GM18870 (cell line): Measurements from ENCODE around the gene INSR.
"Not testable (repeated sequence)": the region's sequence is repeated elsewhere in the genome, so short reads cannot be mapped to it uniquely, and the experiment has no call there.

ENCODE experiments used
- ATAC-seq: cut with Tn5 transposase; IDR thresholded peaks from one replicate; pipeline ENCODE4 v1.9.1; 2021; ENCODE audit warnings: moderate library complexity; ENCODE audit not compliant: unreplicated experiment

The INSR gene

DNA sequence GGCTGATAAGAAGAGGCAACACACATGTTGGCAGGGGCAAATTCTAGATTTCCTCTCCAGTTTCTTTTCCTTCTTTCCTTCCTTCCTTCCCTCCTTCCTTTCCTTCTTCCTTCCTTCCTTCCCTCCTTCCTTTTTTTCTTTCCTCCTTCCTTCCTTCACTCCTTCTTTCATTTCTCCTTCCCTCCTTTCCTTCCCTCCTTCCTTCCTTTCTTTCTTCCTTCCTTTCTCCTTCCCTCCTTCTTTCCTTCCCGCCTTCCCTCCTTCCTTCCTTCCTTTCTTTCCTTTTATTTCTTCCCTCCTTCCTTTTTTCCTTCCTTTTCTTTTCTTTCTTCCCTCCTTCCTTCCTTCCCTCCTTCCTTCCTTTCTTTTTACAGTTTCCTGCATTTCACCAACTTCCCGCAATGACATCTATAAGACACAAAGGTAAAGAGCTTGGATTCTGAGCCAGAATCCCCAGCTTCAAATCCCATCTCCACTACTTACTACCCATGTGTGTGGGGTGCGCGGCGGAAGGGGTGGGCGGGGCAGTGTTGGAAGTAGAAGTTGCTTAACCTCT, 35.3 kb downstream of the INSR start:
- ATAC-seq, result no peak

DNA sequence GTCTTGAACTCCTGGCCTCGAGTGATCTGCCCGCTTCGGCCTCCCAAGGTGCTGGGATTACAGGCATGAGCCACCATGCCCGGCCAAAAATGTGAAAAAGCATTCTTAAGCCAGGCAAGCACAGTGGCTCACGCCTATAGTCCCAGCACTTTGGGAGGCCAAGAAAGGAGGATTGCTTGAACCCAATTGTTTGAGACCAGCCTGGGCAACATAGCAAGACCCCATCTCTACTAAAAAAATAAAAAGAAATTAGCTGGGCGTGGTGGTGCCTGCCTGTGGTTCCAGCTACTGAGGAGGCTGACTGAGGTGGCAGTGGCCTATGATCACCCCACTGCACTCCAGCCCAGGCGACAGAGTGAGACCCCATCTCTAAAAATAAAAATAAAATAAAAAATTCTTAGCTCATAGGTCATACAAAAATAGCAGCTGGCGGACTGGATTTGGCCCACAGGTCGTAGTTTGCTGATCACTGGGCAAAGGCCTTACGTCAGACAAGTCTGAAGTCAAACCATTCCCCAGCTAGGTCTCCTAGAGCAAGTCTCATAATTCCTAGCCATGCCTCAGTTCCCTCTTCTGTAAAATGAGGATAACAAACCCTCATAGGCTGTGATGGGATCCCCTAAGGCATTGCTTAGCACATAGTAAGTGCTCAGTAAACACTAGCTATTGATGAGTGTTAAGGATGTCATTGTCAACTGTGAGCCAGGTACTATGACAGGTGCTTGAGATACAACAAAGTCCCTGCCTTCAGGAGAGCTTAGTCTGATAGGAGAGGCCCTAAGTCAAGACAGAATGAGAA, 36.0 kb downstream of the INSR start:
- no peak for ATAC-seq

DNA sequence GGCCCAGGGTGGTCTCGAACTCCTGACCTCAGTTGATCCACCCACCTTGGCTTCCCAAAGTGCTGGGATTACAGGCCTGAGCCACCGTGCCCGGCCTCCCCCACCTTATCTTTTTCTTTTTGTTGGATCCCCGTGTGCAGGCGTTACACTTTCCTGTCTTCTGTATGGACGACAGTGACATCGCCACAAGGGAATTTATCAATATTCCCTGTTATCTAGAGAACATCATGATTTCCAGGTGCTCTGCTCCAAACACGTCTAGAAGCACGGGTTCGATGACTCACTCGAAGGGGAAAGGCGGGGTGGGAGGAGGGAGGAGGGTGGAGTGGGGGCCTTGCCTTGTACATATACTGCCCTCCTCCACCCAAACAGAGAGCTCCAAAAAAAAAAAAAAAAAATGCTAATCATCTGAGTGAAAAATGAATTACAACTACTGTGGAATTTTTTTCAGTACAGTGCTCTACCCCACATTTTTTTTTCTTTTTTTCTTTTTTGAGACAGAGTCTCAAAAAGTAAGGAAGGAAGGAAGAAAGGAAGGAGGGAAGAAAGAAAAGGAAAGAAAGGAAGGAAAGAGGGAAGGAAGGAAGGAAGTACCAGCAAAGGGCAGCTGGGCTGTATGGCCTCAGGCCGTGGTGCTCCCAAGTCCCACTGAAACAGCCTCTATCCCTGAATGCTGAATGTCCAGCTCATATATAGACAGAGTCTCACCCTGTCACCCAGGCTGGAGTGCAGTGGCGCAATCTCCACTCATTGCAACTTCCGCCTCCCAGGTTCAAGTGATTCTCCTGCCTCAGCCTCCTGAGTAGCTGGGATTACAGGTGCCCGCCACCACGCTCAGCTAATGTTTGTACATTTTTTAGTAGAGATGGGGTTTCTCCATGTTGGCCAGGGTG, 36.8 kb downstream of the INSR start:
- ATAC-seq, result no peak

DNA sequence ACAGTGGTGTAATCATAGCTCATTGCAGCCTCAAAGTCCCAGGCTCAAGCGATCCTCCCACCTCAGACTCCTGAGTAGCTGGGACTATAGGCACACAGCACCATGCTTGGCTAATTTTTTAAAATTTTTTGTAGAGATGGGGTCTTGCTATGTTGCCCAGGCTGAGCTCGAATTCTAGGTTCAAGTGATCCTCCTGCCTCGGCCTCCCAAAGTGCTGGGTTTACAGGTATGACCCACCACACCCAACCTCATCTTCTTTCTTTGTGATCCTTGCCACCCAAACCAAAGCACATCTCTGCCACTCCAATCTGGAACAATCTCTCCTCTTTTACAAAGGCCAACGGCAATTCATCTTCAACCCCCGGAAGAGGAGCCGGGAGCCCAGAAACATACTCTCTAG, 38.6 kb downstream of the INSR start:
- no peak for ATAC-seq

DNA sequence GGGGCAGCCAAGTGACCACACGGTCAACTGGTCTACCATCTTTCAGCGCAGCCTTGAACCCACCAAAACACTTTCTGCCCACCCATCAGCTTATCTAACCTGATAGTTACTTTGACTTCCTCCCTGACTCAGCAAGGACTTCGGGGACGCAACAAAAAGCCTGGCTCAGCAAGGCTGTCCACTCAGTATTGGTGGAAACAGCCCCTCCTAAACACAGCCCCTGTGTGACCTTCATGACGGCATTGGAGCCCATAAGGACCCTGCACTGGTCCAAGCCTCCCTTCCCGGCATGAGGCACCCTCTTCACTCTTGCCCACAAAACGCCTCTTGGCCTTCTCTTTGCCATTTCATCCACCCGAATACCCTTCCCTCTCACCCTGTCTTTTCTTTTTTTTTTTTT, 39.1 kb downstream of the INSR start:
- ATAC-seq, result no peak

DNA sequence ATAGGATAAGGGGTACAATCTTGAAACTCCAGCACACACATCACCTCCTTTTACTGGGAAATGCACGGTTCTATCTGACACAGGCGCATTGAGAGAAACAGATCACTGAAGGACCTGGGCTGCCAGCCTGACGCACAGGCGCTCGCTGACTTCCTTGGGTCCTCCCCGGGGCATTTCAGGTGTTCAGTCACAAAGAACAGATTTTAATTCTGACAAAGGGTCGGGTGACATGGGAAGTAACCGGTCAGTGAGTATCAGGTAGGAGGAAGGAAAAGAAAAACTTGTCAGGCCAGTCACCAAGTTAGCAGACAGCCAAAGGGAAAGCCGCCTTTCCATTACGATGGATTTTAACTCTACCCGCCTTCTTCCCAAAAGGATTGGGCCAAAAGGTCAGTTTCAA, 39.6 kb downstream of the INSR start:
- no peak for ATAC-seq

DNA sequence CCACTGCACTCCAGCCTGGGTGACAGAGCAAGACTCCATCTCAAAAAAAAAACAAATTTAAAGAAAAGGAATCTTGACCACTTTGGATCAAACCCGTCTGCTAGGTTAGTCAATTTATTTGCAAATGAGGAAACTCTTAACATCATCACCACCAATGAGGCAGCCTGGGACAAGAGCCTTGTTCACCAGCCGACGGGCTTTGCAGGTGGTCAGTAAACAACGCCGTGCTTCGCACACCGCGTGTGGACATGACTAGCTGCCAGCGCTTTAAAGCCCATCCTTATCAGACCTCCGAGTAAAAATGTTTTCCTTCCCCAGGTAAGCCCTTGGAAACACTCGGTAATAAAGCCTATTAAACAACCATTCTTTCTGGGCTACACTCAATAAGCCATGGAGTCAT, 41.9 kb downstream of the INSR start:
- ATAC-seq, result no peak

DNA sequence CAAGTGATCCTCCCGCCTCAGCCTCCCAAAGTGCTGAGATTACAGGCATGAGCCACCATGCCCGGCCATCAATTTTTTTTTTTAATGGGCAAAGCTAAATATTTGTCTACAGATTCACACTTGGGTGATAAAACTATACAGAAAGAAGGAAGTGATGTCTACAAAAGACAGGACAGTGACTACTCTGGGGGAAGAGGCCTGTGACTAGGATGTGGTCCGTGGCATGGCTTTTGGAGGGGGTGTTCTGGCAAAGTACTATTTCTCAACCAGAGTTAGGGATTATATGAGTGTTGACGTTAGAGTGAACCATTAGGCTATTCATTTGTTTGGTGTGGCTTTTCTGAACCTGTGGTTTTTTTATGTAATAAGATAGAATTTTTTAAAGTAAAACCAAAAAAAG, 42.7 kb downstream of the INSR start:
- ATAC-seq, result no peak

DNA sequence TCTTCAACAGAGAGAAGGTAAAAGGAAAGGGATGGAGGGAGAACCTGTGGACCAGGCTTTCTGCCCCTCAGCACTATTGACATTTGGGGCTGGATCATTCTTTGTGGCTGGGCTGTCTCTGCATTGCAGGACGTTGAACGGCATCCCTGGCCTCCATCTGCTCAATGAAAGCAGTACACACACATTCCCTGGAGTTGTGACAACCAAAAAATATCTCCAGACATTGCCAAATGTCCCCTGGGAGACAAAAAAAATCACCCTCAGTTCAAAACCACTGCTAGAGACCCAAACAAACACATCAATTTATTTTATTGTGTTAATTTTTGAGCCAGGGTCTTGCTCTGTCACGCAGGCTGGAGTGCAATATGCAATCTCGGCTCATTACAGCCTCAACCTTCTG, 43.3 kb downstream of the INSR start:
- ATAC-seq, result no peak

DNA sequence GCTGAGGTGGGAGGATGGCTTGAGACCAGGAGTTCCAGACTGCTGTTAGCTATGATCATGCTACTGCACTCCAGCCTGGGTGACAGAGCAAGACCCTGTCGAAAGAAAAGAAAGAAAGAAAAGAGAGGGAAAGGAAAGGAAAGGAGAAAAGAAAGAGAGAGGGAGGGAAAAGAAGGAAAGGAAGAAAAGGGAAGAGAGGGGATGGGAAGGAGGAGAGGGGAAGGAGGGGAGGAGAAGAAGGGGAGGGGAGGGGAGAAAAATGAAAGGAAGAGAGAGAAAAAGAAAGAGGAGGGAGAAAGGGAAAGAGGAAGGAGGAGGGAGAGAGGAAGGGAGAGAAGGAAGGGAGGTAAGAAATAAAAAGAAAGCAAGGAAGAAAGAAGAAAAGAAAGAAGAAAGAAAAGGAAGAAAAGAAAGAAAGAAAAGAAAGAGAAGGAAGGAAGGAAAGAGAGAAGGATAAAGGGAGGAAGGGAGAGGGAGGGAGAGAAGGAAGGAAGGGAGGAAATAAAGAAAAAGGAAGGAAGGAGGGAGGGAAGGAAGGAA, 44.1 kb downstream of the INSR start:
- no peak for ATAC-seq

DNA sequence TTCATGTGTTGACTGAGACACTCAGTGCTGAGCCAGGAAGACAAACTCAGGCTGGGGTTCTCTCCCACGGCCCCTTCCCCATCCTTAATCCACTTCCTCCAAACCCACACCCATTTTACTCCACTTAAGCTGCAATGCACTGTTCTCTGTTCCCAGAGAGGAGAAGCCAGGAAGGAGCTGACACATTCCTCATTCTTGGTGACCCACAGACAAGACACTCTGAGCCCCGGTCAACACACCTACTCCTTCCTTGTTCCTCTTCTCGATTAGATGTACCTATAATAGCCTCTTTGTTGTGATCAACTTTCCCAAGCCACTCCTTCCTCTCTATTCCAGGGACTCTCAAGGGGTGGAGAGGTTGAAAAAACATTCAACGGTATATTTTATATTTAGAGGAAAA, 47.1 kb downstream of the INSR start:
- no peak for ATAC-seq

DNA sequence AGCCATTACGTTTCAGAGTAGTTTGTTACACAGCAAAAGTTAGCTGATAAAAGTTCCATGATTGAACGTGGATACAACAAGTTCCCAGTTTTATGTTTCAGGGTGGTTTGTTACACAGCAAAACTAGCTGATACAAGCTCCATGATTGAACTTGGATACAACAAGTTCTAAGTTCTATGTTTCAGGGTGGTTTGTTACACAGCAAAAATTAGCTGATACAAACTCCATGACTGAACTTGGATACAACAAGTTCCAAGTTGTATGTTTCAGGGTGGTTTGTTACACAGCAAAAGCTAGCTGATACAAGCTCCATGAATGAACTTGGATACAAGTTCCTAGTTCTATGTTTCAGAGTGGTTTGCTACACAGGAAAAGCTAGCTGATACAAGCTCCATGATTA, 47.6 kb downstream of the INSR start:
- ATAC-seq, result no peak

DNA sequence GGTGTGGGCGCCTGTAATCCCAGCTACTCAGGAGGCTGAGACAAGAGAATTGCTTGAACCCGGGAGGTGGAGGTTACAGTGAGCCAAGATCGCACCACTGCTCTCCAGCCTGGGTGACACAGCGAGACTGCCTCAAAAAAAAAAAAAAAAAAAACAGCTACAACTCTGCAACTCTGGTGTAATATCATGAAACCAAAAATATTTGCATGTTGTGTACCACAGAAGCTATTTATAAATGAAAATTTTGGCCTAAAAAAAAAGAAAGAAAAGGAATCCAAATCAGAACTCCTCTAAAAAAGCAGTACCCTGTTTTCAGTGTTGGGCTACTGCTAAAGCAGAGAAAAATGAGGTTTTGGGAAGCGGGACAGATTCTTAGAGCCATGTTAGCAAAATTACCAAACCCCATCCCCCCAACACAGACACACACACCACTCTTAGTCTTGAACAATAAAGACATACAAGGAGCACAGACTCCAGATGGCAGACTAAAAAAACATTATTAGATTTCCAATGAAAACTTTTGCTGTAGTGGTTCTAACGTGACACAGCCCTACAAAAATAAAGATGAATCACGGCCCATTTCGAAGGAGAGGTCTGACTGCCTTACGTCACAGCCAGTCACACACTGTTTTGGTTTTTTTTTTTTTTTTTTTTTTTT, 51.5 kb downstream of the INSR start:
- no peak for ATAC-seq

DNA sequence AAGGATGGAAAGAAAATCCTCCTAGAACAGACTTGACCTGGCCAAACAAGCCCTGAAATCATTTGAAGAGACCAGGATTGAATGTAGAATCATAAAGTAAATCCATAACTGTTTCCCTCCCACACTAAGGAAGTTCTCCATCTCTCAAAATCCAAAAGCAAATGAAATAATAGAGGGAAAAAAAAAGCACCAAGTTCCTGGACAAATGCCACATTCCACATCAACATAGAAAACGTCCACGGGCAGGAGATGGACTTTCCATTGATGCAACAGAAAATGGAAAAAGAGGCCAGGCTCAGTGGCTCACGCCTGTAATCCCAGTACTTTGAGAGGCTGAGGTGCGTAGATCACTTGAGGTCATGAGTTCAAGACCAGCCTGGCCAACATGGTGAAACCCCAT, 56.2 kb downstream of the INSR start:
- ATAC-seq, result no peak

DNA sequence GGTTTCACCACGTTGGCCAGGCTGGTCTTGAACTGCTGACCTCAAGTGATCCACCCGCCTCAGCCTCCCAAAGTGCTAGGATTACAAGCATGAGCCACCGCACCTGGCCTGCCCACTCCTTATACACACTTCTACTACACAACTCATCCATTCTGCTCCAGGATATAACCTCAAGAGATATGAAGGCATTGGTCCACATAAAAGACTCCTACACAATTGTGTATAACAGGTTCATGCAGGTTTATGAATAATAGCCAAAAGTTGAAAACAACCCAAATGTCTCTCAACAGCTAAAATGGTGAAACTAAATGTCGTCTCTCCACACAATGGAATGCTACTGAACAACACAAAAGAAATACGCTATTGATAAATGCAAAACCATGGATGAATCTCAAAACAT, 58.1 kb downstream of the INSR start:
- no peak for ATAC-seq

DNA sequence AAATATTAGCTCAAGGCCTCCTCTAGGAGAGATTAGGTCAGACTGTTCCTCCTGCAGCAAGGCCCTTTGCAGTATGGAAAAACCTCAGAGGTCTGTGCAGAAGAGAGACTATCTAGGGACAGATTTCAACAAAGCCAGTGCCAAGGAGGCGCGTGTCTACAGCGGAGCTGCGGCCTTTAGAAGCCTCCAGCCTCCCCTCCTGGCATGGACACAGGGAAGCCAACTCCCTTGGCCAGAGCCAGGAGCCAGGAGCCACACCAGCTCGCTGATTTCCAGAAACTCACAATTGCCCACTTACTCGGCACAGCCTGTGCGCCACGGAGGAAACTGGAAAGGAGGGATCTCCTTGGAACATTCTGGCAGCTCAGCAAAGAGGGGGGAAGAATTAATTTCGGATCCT, 63.4 kb downstream of the INSR start:
- no peak for ATAC-seq

DNA sequence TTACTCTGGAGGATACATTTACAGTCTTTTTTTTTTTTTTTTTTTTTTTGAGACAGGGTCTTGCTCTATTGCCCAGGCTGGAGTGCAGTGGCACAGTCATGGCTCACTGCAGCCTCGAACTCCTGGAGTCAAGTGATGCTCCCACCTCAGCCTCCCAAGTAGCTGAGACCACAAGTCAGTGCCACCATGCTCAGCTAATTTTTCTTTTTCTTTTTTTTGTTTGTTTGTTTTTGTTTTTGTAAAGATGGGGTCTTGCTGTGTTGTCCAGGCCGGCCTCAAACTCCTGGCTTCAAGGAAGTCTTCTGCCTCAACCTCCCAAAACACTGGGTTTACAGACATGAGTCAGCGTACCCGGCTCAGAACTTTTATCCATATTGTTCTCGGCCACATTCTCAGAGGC, 64.5 kb downstream of the INSR start:
- ATAC-seq, result no peak

DNA sequence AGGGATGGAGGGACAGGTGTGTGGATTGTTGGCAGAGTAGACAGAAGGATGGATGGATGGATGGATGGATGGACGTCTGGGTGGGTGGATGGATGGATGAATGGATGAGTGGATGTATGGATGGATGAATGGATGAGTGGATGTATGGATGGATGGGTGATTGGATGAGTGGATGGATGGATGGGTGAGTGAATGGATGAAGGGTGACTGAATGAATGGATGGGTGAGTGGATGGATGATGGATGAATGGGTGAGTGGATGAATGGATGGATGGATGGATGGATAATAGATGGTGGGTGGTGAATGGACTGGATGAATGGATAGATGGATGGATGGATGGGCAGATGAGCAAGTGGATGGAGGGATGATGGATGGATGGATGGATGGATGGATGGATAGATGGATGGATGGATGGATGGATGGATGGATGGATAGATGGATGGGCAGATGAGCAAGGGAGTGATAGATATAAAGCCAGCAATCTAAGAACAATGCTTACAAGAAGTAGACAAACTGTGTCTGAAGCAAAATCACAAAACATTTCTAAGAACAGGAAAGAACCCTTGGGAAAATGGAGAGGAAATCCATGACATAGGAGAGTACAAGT, 65.2 kb downstream of the INSR start:
- ATAC-seq, result no peak

DNA sequence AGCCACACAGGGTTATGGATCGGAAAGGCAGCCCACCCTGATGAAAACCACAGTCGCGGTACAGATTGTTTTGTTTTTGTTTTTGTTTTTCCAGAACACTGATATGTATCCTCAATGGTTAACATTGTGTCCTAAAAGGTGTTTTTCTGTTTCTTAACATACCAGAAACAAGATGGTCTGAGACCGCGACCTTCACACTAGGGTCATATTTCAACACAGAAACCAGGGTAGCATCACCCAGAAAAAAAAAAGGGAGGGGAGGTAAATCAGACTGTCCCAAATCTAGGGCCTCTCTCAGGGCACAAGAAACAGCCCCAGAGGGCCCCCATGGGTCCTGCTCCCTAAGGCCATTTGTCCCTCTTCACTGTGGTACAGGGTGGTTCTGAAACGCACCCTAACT, 66.5 kb downstream of the INSR start:
- no peak for ATAC-seq

DNA sequence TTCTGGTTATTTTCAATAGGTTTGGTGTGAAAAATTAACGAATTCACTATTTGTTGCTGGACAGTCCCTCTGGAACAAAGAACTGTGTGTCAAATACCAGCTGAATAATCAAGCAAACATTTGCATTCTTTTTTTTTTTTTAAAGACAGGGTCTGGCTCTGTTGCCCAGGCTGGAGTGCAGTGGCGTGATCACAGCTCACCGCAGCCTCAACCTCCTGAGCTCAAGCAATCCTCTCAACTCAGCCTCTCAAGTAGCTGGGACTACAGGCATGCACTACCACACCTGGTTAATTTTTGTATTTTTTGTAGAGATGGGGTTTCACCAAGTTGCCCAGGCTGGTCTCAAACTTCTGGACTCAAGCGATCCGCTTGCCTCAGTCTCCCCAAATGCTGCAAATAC, 67.1 kb downstream of the INSR start:
- not testable (repeated sequence) for ATAC-seq

DNA sequence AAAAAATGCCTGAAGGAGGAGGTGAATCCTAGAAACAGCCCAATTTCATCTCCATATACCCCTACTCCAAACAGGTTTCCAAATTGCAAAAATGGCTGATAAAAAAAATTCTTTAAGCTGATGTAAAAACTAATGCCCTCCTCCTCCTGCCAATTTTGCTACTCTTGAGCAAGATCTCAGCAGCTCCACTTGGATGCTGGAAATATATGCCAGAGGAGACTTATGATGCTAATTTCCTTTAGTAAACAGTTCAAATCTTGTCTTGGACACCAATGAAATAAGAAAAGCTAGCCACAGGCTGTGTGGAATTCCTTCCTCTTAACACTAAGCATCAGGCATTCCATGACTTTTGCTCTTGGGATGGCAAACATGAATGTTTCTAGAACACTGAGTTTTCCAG, 67.5 kb downstream of the INSR start:
- ATAC-seq, result no peak
